MM.1S (cell line): ENCODE results near the gene CNTFR.

Experiments
- CTCF ChIP-seq: fragments of 300-600 bp; sonication (generic); IDR thresholded peaks from 2 replicates; pipeline ENCODE4 v1.5.1; 2016; ENCODE audit warnings: antibody characterized with exemption, low read length, mixed read lengths
- EZH2 ChIP-seq: fragments of 300-600 bp; sonication (generic); optimal IDR thresholded peaks from 2 replicates; pipeline ENCODE3; 2017; ENCODE audit warnings: low read depth, mild to moderate bottlenecking, antibody characterized with exemption, low read length, mixed read lengths
- EZH2phosphoT487 ChIP-seq: fragments of 300-600 bp; sonication (generic); IDR thresholded peaks from 2 replicates; pipeline ENCODE4 v1.6.1; 2018; ENCODE audit warnings: antibody characterized with exemption, low read length

GRCh38 chr9:34549407-34549732 lies 40.2 kb downstream of the CNTFR start:
- TF ChIP-seq CTCF, result no peak
- no peak for TF ChIP-seq EZH2
- no peak for TF ChIP-seq EZH2phosphoT487
